HepG2 (cell line): Measurements from ENCODE around the gene NAT9. TPM values are rescaled to one million over a fixed set of nuclear protein-coding genes. Genes with fewer than 3 reads are reported as not detected.

Experiments
- ATAC-seq: fragments of 200-7000 bp; cut with Tn5 transposase; 3 replicates; pipeline ENCODE4 v1.9.1; 2020; ENCODE audit warnings: mild to moderate bottlenecking, moderate library complexity
- BruUV-seq: library from RNA; stranded (reverse); fragments of 400-500 nt; replicated peaks from 2 replicates; lab custom pipeline; 2021; lab: Mats Ljungman, UMichigan
- CTCF ChIA-PET: fragments of 300-600 bp; formaldehyde crosslinking; extraction: SDS; loops from one replicate; lab custom pipeline; 2021; ENCODE audit warnings: low total read pairs, inconsistent platforms, low intra/inter-chr PET ratio; lab: Yijun Ruan, JAX
- POLR2A ChIA-PET: fragments of 350-600 bp; sonication (Branson Sonifier 250); formaldehyde crosslinking; loops from one replicate; lab custom pipeline; 2020; ENCODE audit warnings: antibody characterized with exemption, inconsistent platforms; lab: Yijun Ruan, JAX
- DNase-seq: peaks from one replicate; pipeline ENCODE4 v3.0.0-alpha.2; 2015; ENCODE audit warnings: low spot score
- FAIRE-seq: peaks from 3 replicates; lab custom pipeline; 2011; peaks lifted over from hg19 to GRCh38; lab: Jason Lieb, UNC
- H2AFZ ChIP-seq: one replicate; pipeline ENCODE4 v1.6.1; 2011; ENCODE audit warnings: low read length, inconsistent platforms
- H3K27ac ChIP-seq: fragments of 300-600 bp; 3 replicates; pipeline ENCODE4 v1.8.0; 2011; ENCODE audit warnings: mixed run types, mild to moderate bottlenecking, mixed read lengths, low read length, inconsistent platforms; ENCODE audit not compliant: insufficient read depth; ENCODE audit errors: extremely low read length
- H3K27me3 ChIP-seq, 2 experiments: fragments of 200-600 bp in 1 of 2; 2 replicates in 1 of 2; 3 replicates in 1 of 2; pipeline versions ENCODE4 v1.6.0 to v1.8.0; 2011; ENCODE audit warnings: low read length in 2 of 2, mild to moderate bottlenecking in 2 of 2, moderate library complexity in 2 of 2, inconsistent platforms in 1 of 2; ENCODE audit not compliant: insufficient read depth in 2 of 2, control insufficient read depth in 1 of 2
- H3K36me3 ChIP-seq, 2 experiments: fragments of 200-600 bp in 1 of 2; replicated peaks in 1 of 2; 2 replicates in 1 of 2; 3 replicates in 1 of 2; pipeline versions ENCODE4 v1.5.1 to v1.8.0; 2011; ENCODE audit warnings: low read length in 2 of 2, inconsistent platforms in 1 of 2; ENCODE audit not compliant: insufficient read depth in 2 of 2, control insufficient read depth in 1 of 2
- H3K4me1 ChIP-seq: 2 replicates; pipeline ENCODE4 v1.5.1; 2012; ENCODE audit warnings: low read length, inconsistent platforms; ENCODE audit not compliant: insufficient read depth
- H3K4me2 ChIP-seq: 2 replicates; pipeline ENCODE4 v1.6.0; 2011; ENCODE audit warnings: low read depth, low read length, inconsistent platforms
- H3K4me3 ChIP-seq, 3 experiments: fragments of 200-600 bp in 1 of 3; sonication (generic), shearing (Covaris generic) in 1 of 3; replicated peaks in 1 of 3; 2 replicates each; pipeline ENCODE4 v1.5.1; 2011 to 2016; ENCODE audit warnings: low read length in 3 of 3, inconsistent platforms in 2 of 3, low read depth in 2 of 3, mild to moderate bottlenecking in 2 of 3, control low read depth in 1 of 3, mixed read lengths in 1 of 3; ENCODE audit not compliant: insufficient read depth in 1 of 3
- H3K79me2 ChIP-seq: one replicate; pipeline ENCODE4 v1.6.1; 2011; ENCODE audit warnings: low read length, inconsistent platforms; ENCODE audit not compliant: insufficient read depth
- H3K9ac ChIP-seq: 2 replicates; pipeline ENCODE4 v1.6.0; 2011; ENCODE audit warnings: mild to moderate bottlenecking, low read depth, low read length, inconsistent platforms; ENCODE audit not compliant: insufficient read depth
- H3K9me3 ChIP-seq: 2 replicates; pipeline ENCODE4 v1.5.1; 2012; ENCODE audit warnings: mild to moderate bottlenecking, low read length
- H4K20me1 ChIP-seq: 2 replicates; pipeline ENCODE4 v1.6.0; 2011; ENCODE audit warnings: inconsistent platforms, mild to moderate bottlenecking, low read length, moderate library complexity; ENCODE audit not compliant: insufficient read depth
- ATF1 ChIP-seq: IDR thresholded peaks from 2 replicates; pipeline ENCODE4 v1.6.1; 2016; ENCODE audit warnings: mild to moderate bottlenecking, control low read depth
- FOSL1 ChIP-seq: sonication (generic); formaldehyde crosslinking; IDR thresholded peaks from 2 replicates; pipeline ENCODE4 v1.9.0; 2021; ENCODE audit warnings: missing genetic modification reagents, borderline replicate concordance
- GATAD1 ChIP-seq: IDR thresholded peaks from 2 replicates; pipeline ENCODE4 v1.6.1; 2016; ENCODE audit warnings: missing genetic modification reagents, missing compliant biosample characterization
- HNF4G ChIP-seq, 2 experiments: sonication (generic) in 1 of 2; formaldehyde crosslinking in 1 of 2; IDR thresholded peaks; 2 replicates each; pipeline versions ENCODE4 v1.4.0 to v1.6.1; 2011 to 2020; ENCODE audit warnings: borderline replicate concordance in 2 of 2, low read depth in 2 of 2, mild to moderate bottlenecking in 2 of 2, low read length in 1 of 2, missing genetic modification reagents in 1 of 2, moderate library complexity in 1 of 2
- HNRNPK ChIP-seq: fragments of 200-400 bp; formaldehyde crosslinking; IDR thresholded peaks from 2 replicates; pipeline ENCODE4 v1.6.1; 2018; ENCODE audit warnings: low read length, low read depth, moderate library complexity, mild to moderate bottlenecking; ENCODE audit not compliant: poor library complexity, severe bottlenecking
- IKZF4 ChIP-seq: sonication (generic); formaldehyde crosslinking; IDR thresholded peaks from 2 replicates; pipeline ENCODE4 v1.5.1; 2020; ENCODE audit warnings: borderline replicate concordance, mild to moderate bottlenecking, low read depth, missing genetic modification reagents; ENCODE audit errors: not compliant biosample characterization
- KLF11 ChIP-seq: IDR thresholded peaks from 2 replicates; pipeline ENCODE4 v1.6.1; 2016; ENCODE audit warnings: missing compliant biosample characterization
- MEIS1 ChIP-seq: sonication (generic); formaldehyde crosslinking; IDR thresholded peaks from 2 replicates; pipeline ENCODE4 v1.9.0; 2021; ENCODE audit warnings: mild to moderate bottlenecking, missing genetic modification reagents, moderate library complexity, borderline replicate concordance
- NFRKB ChIP-seq: fragments of 450-650 bp; IDR thresholded peaks from 2 replicates; pipeline ENCODE4 v1.6.1; 2017
- TP53 ChIP-seq: sonication (generic); formaldehyde crosslinking; conservative IDR thresholded peaks from 2 replicates; pipeline ENCODE4 v1.4.0; 2020; ENCODE audit warnings: missing genetic modification reagents
- U2AF1 ChIP-seq: fragments of 200-400 bp; formaldehyde crosslinking; optimal IDR thresholded peaks from 2 replicates; pipeline ENCODE3; 2017; ENCODE audit warnings: mild to moderate bottlenecking, low read depth, low read length
- ZMYM3 ChIP-seq: sonication (generic); formaldehyde crosslinking; IDR thresholded peaks from 2 replicates; pipeline ENCODE4 v1.5.1; 2020; ENCODE audit warnings: mild to moderate bottlenecking, missing genetic modification reagents
- ZNF260 ChIP-seq: sonication (generic); formaldehyde crosslinking; IDR thresholded peaks from 2 replicates; pipeline ENCODE4 v1.4.0; 2020; ENCODE audit warnings: missing genetic modification reagents, low read depth, mild to moderate bottlenecking, borderline replicate concordance
- ZNF30 ChIP-seq: sonication (generic); formaldehyde crosslinking; IDR thresholded peaks from 2 replicates; pipeline ENCODE4 v1.5.0; 2020; ENCODE audit warnings: mild to moderate bottlenecking, missing genetic modification reagents
- ZNF678 ChIP-seq: sonication (generic); formaldehyde crosslinking; IDR thresholded peaks from 2 replicates; pipeline ENCODE4 v1.4.0; 2020; ENCODE audit warnings: mild to moderate bottlenecking, missing genetic modification reagents
- ZNF703 ChIP-seq: sonication (generic); formaldehyde crosslinking; IDR thresholded peaks from 2 replicates; pipeline ENCODE4 v1.5.1; 2020; ENCODE audit warnings: missing genetic modification reagents, mild to moderate bottlenecking, moderate library complexity, borderline replicate concordance
- WGBS: methylation state at CpG from one replicate; pipeline ENCODE4 v1.1.6; 2017; ENCODE audit warnings: low lambda C conversion rate; 5-methylcytosine and 5-hydroxymethylcytosine counted together
- in situ Hi-C: cut with HindIII; loops from 2 replicates; pipeline ENCODE4 v1.10.0; 2017; ENCODE audit warnings: low pct_unique_long_range_greater_than_20kb; ENCODE audit not compliant: extremely low pct_ligation_motif_present
- intact Hi-C: fragments of 100-400 bp; cut with micrococcal nuclease; formaldehyde crosslinking; loops from one replicate; pipeline ENCODE4 v1.10.0; 2022; ENCODE audit not compliant: unreplicated experiment
- polyA plus RNA-seq, 8 experiments: library from polyadenylated mRNA; depleted of rRNA in 3 of 8; stranded (reverse) in 7 of 8; unstranded in 1 of 8; fragments of >200 nt; fragmentation: Illumina TruSeq in 4 of 8; extraction: Trizol in 4 of 8; gene quantifications; 2 replicates each; pipeline versions ENCODE4 v1.2.1 to v1.2.3, GENCODE V29; 2011 to 2016; ENCODE audit warnings: low read depth in 4 of 8, missing spikeins in 1 of 8, mixed read lengths in 1 of 8; ENCODE audit not compliant: insufficient read depth in 1 of 8
- total RNA-seq, 5 experiments: library from RNA; depleted of rRNA; stranded (reverse); fragments of >200 nt; fragmentation: Illumina TruSeq; extraction: Trizol; gene quantifications; 2 replicates each; pipeline ENCODE4 v1.2.3, GENCODE V29; 2016; ENCODE audit warnings: low read depth in 1 of 5
- TF ChIP-seq, protein P1 (sequence below): sonication (generic); formaldehyde crosslinking; IDR thresholded peaks from 2 replicates; pipeline ENCODE4 v1.5.0; 2020; ENCODE audit warnings: mild to moderate bottlenecking, missing genetic modification reagents, borderline replicate concordance
- TF ChIP-seq, protein P2 (sequence below): sonication (generic); formaldehyde crosslinking; IDR thresholded peaks from 2 replicates; pipeline ENCODE4 v1.4.0; 2020; ENCODE audit warnings: mild to moderate bottlenecking, missing genetic modification reagents

Gene NAT9
- total and polyA plus RNA-seq, 2 of the 13 experiments (the other 11 are each of a cell fraction or from before 2014, with no cell fraction given) = 39.7 to 44.2 TPM

DNA sequence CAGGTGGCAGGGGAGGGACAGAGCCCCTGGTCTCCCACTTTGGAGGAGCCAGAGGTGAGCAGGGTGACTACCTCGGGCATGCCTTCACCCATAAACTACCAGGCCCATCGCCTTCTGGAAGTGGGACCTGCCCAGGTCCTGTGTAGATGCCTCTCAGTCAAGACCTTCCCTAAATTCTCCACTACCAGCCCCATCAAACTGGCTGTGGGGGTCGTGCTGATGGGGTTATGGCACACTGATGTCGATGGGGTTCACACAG, 44.9 kb downstream of the NAT9 start:
- in situ Hi-C loops = no loop called here
- FAIRE-seq = no peak
- POLR2A ChIA-PET = no interaction called here

More for the DNA sequence above, 44.9 kb downstream of the NAT9 start:
- CTCF ChIA-PET = no interaction called here
- Histone ChIP-seq H3K4me1 (peaks cover 12% of the 10 kb centered on the region), H3K9ac (no peak overlapping the region), H3K27ac (no peak overlapping the region), H4K20me1 (no peaks in the 10 kb centered on the region), H3K4me3 (no peak overlapping the region), H2AFZ (no peak overlapping the region), H3K9me3 (peaks cover 9% of the 10 kb centered on the region; the same call in 1 of the 2 replicates), H3K79me2 (no peaks in the 10 kb centered on the region), H3K36me3 (no peaks in the 10 kb centered on the region), H3K4me2 (no peak overlapping the region), H3K27me3 (peaks cover 5 to 42% of the 10 kb centered on the region in 2 experiments; a peak in 4 of 5 replicates)
- ATAC-seq (no peak), DNase-seq (no peak)
- intact Hi-C loops = no loop called here
- TF ChIP-seq GATAD1 (no peak), ZNF678 (CRISPR knock-in tag) (no peak), ZMYM3 (CRISPR knock-in tag) (no peak), MEIS1 (no peak), TP53 (CRISPR knock-in tag) (no peak), KLF11 (CRISPR knock-in tag) (no peak), NFRKB (no peak), FOSL1 (CRISPR knock-in tag) (no peak), ZNF30 (CRISPR knock-in tag) (no peak), ATF1 (CRISPR knock-in tag) (no peak), ZNF703 (no peak), ZNF260 (no peak), HNRNPK (no peak), U2AF1 (no peak), HNF4G (IDR thresholded peaks at IDR 0.05; ENCODE audit: borderline replicate concordance, low read depth, low read length) (no peak), HNF4G (CRISPR knock-in tag; IDR thresholded peaks at IDR 0.05; ENCODE audit: borderline replicate concordance, low read depth) (no peak), IKZF4 (CRISPR knock-in tag) (no peak)
- TF ChIP-seq, protein P1, sequence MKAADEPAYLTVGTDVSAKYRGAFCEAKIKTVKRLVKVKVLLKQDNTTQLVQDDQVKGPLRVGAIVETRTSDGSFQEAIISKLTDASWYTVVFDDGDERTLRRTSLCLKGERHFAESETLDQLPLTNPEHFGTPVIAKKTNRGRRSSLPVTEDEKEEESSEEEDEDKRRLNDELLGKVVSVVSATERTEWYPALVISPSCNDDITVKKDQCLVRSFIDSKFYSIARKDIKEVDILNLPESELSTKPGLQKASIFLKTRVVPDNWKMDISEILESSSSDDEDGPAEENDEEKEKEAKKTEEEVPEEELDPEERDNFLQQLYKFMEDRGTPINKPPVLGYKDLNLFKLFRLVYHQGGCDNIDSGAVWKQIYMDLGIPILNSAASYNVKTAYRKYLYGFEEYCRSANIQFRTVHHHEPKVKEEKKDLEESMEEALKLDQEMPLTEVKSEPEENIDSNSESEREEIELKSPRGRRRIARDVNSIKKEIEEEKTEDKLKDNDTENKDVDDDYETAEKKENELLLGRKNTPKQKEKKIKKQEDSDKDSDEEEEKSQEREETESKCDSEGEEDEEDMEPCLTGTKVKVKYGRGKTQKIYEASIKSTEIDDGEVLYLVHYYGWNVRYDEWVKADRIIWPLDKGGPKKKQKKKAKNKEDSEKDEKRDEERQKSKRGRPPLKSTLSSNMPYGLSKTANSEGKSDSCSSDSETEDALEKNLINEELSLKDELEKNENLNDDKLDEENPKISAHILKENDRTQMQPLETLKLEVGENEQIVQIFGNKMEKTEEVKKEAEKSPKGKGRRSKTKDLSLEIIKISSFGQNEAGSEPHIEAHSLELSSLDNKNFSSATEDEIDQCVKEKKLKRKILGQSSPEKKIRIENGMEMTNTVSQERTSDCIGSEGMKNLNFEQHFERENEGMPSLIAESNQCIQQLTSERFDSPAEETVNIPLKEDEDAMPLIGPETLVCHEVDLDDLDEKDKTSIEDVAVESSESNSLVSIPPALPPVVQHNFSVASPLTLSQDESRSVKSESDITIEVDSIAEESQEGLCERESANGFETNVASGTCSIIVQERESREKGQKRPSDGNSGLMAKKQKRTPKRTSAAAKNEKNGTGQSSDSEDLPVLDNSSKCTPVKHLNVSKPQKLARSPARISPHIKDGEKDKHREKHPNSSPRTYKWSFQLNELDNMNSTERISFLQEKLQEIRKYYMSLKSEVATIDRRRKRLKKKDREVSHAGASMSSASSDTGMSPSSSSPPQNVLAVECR = no peak
- TF ChIP-seq, protein P2, sequence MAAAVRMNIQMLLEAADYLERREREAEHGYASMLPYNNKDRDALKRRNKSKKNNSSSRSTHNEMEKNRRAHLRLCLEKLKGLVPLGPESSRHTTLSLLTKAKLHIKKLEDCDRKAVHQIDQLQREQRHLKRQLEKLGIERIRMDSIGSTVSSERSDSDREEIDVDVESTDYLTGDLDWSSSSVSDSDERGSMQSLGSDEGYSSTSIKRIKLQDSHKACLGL (CRISPR knock-in tag) = no peak
- BruUV-seq = no TSS peak
- 18% methylated on average over 4 of the region's 4 CpGs for whole genome bisulfite sequencing
